Activated naive CD8-positive, alpha-beta T cell treated with anti-CD3 and anti-CD28 coated beads, Interleukin-2, amount 50 U/mL, for 24 hours (primary cell): ENCODE data around the gene TMEM242.
"Not testable (repeated sequence)": the region's sequence is repeated elsewhere in the genome, so short reads cannot be mapped to it uniquely, and the experiment has no call there.

Experiments
- ATAC-seq: fragments of 150-1000 bp; cut with Tn5 transposase; one replicate; pipeline ENCODE4 v1.10.0; 2021
- DNase-seq: peaks from one replicate; pipeline ENCODE4 v3.0.0; 2021
- H3K27ac Mint-ChIP-seq: one replicate; pipeline ENCODE4 v1.8.0; 2021; ENCODE audit warnings: mild to moderate bottlenecking, mixed read lengths
- H3K27me3 Mint-ChIP-seq: one replicate; pipeline ENCODE4 v1.8.0; 2021; ENCODE audit warnings: mixed read lengths
- H3K36me3 Mint-ChIP-seq: one replicate; pipeline ENCODE4 v1.8.0; 2021; ENCODE audit warnings: low read depth, mixed read lengths
- H3K4me1 Mint-ChIP-seq: one replicate; pipeline ENCODE4 v1.8.0; 2021; ENCODE audit warnings: mixed read lengths
- H3K4me3 Mint-ChIP-seq: one replicate; pipeline ENCODE4 v1.8.0; 2021; ENCODE audit warnings: mild to moderate bottlenecking, moderate library complexity, mixed read lengths
- H3K9me3 Mint-ChIP-seq: one replicate; pipeline ENCODE4 v1.8.0; 2021; ENCODE audit warnings: mixed read lengths

Gene TMEM242

GRCh38 chr6:157312757-157313156 is 10.6 kb downstream of the TMEM242 start:
- Mint-ChIP-seq H3K36me3 (peaks cover 14% of the 10 kb centered on the region), H3K4me3 (no peak overlapping the region), H3K4me1 (peaks cover 6% of the 10 kb centered on the region), H3K9me3 (no peaks in the 10 kb centered on the region), H3K27me3 (no peaks in the 10 kb centered on the region), H3K27ac (no peak overlapping the region)
- no peak for ATAC-seq
- DNase-seq = no peak

- not testable (repeated sequence) for H3K27me3 Mint-ChIP-seq, H3K4me3 Mint-ChIP-seq, H3K4me1 Mint-ChIP-seq, ATAC-seq, H3K27ac Mint-ChIP-seq, H3K36me3 Mint-ChIP-seq, H3K9me3 Mint-ChIP-seq, DNase-seq
Measured at GRCh38 chr6:157310693-157311092, 12.6 kb downstream of the TMEM242 start.

GRCh38 chr6:157307661-157308060 is 15.7 kb downstream of the TMEM242 start:
- H3K4me1 Mint-ChIP-seq = no peaks in the 10 kb centered on the region
- DNase-seq = no peak

GRCh38 chr6:157305670-157306653 is 17.4 kb downstream of the TMEM242 start:
- ATAC-seq (no peak), DNase-seq (no peak)
- H3K4me3 Mint-ChIP-seq = no peak overlapping the region
- no peaks in the 10 kb centered on the region for H3K36me3 Mint-ChIP-seq
- no peaks in the 10 kb centered on the region for H3K4me1 Mint-ChIP-seq
- H3K27ac Mint-ChIP-seq = no peak overlapping the region
- H3K9me3 Mint-ChIP-seq = no peaks in the 10 kb centered on the region
- no peaks in the 10 kb centered on the region for H3K27me3 Mint-ChIP-seq

More at GRCh38 chr6:157307661-157308060, 15.7 kb downstream of the TMEM242 start:
- no peak overlapping the region for H3K4me3 Mint-ChIP-seq
- H3K9me3 Mint-ChIP-seq = no peaks in the 10 kb centered on the region
- H3K27me3 Mint-ChIP-seq = no peaks in the 10 kb centered on the region
- H3K36me3 Mint-ChIP-seq = no peaks in the 10 kb centered on the region
- no peak overlapping the region for H3K27ac Mint-ChIP-seq
- no peak for ATAC-seq

GRCh38 chr6:157304899-157305663 is 18.2 kb downstream of the TMEM242 start:
- Mint-ChIP-seq H3K27me3 (no peaks in the 10 kb centered on the region), H3K4me3 (no peak overlapping the region), H3K9me3 (no peaks in the 10 kb centered on the region), H3K36me3 (no peaks in the 10 kb centered on the region), H3K27ac (no peak overlapping the region), H3K4me1 (no peaks in the 10 kb centered on the region)
- DNase-seq (no peak), ATAC-seq (no peak)

GRCh38 chr6:157302736-157303135 is 20.6 kb downstream of the TMEM242 start:
- ATAC-seq (no peak), DNase-seq (no peak)
- H3K9me3 Mint-ChIP-seq = no peaks in the 10 kb centered on the region
- H3K36me3 Mint-ChIP-seq = peaks cover 5% of the 10 kb centered on the region
- no peaks in the 10 kb centered on the region for H3K27me3 Mint-ChIP-seq
- H3K4me3 Mint-ChIP-seq = no peak overlapping the region
- H3K4me1 Mint-ChIP-seq = peaks cover 2% of the 10 kb centered on the region
- H3K27ac Mint-ChIP-seq = no peak overlapping the region

GRCh38 chr6:157300436-157300835 is 22.9 kb downstream of the TMEM242 start:
- no peaks in the 10 kb centered on the region for H3K27me3 Mint-ChIP-seq
- H3K36me3 Mint-ChIP-seq = peaks cover 5% of the 10 kb centered on the region
- H3K9me3 Mint-ChIP-seq = no peaks in the 10 kb centered on the region
- peaks cover 2% of the 10 kb centered on the region for H3K4me1 Mint-ChIP-seq
- ATAC-seq (no peak), DNase-seq (no peak)
- H3K27ac Mint-ChIP-seq = no peak overlapping the region
- H3K4me3 Mint-ChIP-seq = no peak overlapping the region

- H3K4me3 Mint-ChIP-seq = no peak overlapping the region
- peaks cover 2% of the 10 kb centered on the region for H3K4me1 Mint-ChIP-seq
- no peaks in the 10 kb centered on the region for H3K9me3 Mint-ChIP-seq
- DNase-seq = no peak
- H3K36me3 Mint-ChIP-seq = peaks cover 5% of the 10 kb centered on the region
- ATAC-seq = no peak
- H3K27ac Mint-ChIP-seq = no peak overlapping the region
- H3K27me3 Mint-ChIP-seq = no peaks in the 10 kb centered on the region
Measured at GRCh38 chr6:157300006-157300405, 23.3 kb downstream of the TMEM242 start.

- Mint-ChIP-seq H3K27me3 (no peaks in the 10 kb centered on the region), H3K27ac (no peak overlapping the region), H3K4me3 (no peak overlapping the region), H3K9me3 (no peaks in the 10 kb centered on the region), H3K4me1 (peaks cover 3% of the 10 kb centered on the region), H3K36me3 (peaks cover 5% of the 10 kb centered on the region)
- ATAC-seq (no peak), DNase-seq (no peak)
Measured at GRCh38 chr6:157298216-157298724, 25.0 kb downstream of the TMEM242 start.

- ATAC-seq = no peak
- Mint-ChIP-seq H3K27me3 (no peaks in the 10 kb centered on the region), H3K4me3 (no peak overlapping the region), H3K9me3 (no peaks in the 10 kb centered on the region), H3K4me1 (peaks cover 7% of the 10 kb centered on the region), H3K36me3 (peaks cover 5% of the 10 kb centered on the region), H3K27ac (no peak overlapping the region)
- DNase-seq = no peak
Measured at GRCh38 chr6:157294654-157295053, 28.7 kb downstream of the TMEM242 start.

GRCh38 chr6:157293780-157294179 is 29.5 kb downstream of the TMEM242 start:
- no peaks in the 10 kb centered on the region for H3K27me3 Mint-ChIP-seq
- ATAC-seq = no peak
- H3K27ac Mint-ChIP-seq = no peak overlapping the region
- DNase-seq = no peak
- H3K36me3 Mint-ChIP-seq = peaks cover 2% of the 10 kb centered on the region
- H3K4me1 Mint-ChIP-seq = peaks cover 7% of the 10 kb centered on the region
- no peak overlapping the region for H3K4me3 Mint-ChIP-seq
- no peaks in the 10 kb centered on the region for H3K9me3 Mint-ChIP-seq

- Mint-ChIP-seq H3K4me1 (peaks cover 5% of the 10 kb centered on the region), H3K36me3 (peaks cover 2% of the 10 kb centered on the region), H3K9me3 (no peaks in the 10 kb centered on the region), H3K27me3 (no peaks in the 10 kb centered on the region), H3K27ac (no peak overlapping the region), H3K4me3 (no peak overlapping the region)
- ATAC-seq (no peak), DNase-seq (no peak)
Measured at GRCh38 chr6:157292202-157292601, 31.1 kb downstream of the TMEM242 start.

- Mint-ChIP-seq H3K4me3 (no peak overlapping the region), H3K36me3 (peaks cover 2% of the 10 kb centered on the region), H3K27ac (no peak overlapping the region), H3K4me1 (peaks cover 5% of the 10 kb centered on the region), H3K9me3 (no peaks in the 10 kb centered on the region), H3K27me3 (no peaks in the 10 kb centered on the region)
- no peak for ATAC-seq
- DNase-seq = no peak
Measured at GRCh38 chr6:157291356-157291755, 32.0 kb downstream of the TMEM242 start.

- Mint-ChIP-seq H3K4me1 (peaks cover 5% of the 10 kb centered on the region), H3K9me3 (no peaks in the 10 kb centered on the region), H3K27me3 (no peaks in the 10 kb centered on the region), H3K27ac (no peak overlapping the region), H3K4me3 (no peak overlapping the region), H3K36me3 (peaks cover 2% of the 10 kb centered on the region)
- ATAC-seq (no peak), DNase-seq (no peak)
Measured at GRCh38 chr6:157290797-157291196, 32.5 kb downstream of the TMEM242 start.

GRCh38 chr6:157289764-157290163 is 33.6 kb downstream of the TMEM242 start:
- no peak for ATAC-seq
- Mint-ChIP-seq H3K27me3 (no peaks in the 10 kb centered on the region), H3K36me3 (peaks cover 2% of the 10 kb centered on the region), H3K4me1 (peaks cover 5% of the 10 kb centered on the region), H3K9me3 (no peaks in the 10 kb centered on the region), H3K27ac (no peak overlapping the region), H3K4me3 (no peak overlapping the region)
- no peak for DNase-seq
